ENCODE measurements around the gene ACSL5.

GRCh38 chr10:112456533-112456932 is 82.6 kb downstream of the ACSL5 start:
- no peak for TF ChIP-seq GABPA (IDR thresholded peaks at IDR 0.05 in 1 of 2, conservative IDR thresholded peaks at IDR 0.05 in 1 of 2)
- no peak for TF ChIP-seq CTCF (IDR thresholded peaks at IDR 0.05; ENCODE audit: low read depth, low read length, missing input control)
- TF ChIP-seq YY1 (IDR thresholded peaks at IDR 0.05), result no peak
- TF ChIP-seq REST (IDR thresholded peaks at IDR 0.05), result no peak
- TF ChIP-seq MAX (IDR thresholded peaks at IDR 0.05), result no peak
- TF ChIP-seq TAF1 (conservative IDR thresholded peaks at IDR 0.05), result no peak
- TF ChIP-seq ATF3 (IDR thresholded peaks at IDR 0.05), result no peak

Data from liver (tissue), 3 donors.